ENCODE data around the gene FXYD6. TPM values are rescaled to one million over a fixed set of nuclear protein-coding genes. Genes with fewer than 3 reads are reported as not detected.

The FXYD6 gene
- total RNA-seq, 1 donor from 2014 or later, result not detected

- TF ChIP-seq, protein P1, sequence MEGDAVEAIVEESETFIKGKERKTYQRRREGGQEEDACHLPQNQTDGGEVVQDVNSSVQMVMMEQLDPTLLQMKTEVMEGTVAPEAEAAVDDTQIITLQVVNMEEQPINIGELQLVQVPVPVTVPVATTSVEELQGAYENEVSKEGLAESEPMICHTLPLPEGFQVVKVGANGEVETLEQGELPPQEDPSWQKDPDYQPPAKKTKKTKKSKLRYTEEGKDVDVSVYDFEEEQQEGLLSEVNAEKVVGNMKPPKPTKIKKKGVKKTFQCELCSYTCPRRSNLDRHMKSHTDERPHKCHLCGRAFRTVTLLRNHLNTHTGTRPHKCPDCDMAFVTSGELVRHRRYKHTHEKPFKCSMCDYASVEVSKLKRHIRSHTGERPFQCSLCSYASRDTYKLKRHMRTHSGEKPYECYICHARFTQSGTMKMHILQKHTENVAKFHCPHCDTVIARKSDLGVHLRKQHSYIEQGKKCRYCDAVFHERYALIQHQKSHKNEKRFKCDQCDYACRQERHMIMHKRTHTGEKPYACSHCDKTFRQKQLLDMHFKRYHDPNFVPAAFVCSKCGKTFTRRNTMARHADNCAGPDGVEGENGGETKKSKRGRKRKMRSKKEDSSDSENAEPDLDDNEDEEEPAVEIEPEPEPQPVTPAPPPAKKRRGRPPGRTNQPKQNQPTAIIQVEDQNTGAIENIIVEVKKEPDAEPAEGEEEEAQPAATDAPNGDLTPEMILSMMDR (IDR thresholded peaks at IDR 0.05), result no peak
- intact Hi-C loops (cut with micrococcal nuclease), result no loop called here
- Mint-ChIP-seq H3K4me3 (no peak overlapping the region), H3K27me3 (peaks cover 51% of the 10 kb centered on the region), H3K36me3 (ENCODE audit: low read depth) (no peaks in the 10 kb centered on the region), H3K4me1 (peaks cover 18% of the 10 kb centered on the region), H3K27ac (no peak overlapping the region), H3K9me3 (no peaks in the 10 kb centered on the region)
- POLR2A ChIA-PET, result no interaction called here
- no peak for DNase-seq
- ATAC-seq (ENCODE audit: low read depth), result no peak
- CTCF ChIA-PET, result no interaction called here
These were observed 83.5 kb downstream of the FXYD6 start for GRCh38 chr11:117792992-117793391.

GRCh38 chr11:117792241-117792640, 84.2 kb downstream of the FXYD6 start:
- TF ChIP-seq, protein P1 (IDR thresholded peaks at IDR 0.05), result no peak
- Mint-ChIP-seq H3K27me3 (peaks cover 45% of the 10 kb centered on the region), H3K36me3 (ENCODE audit: low read depth) (no peaks in the 10 kb centered on the region), H3K9me3 (no peaks in the 10 kb centered on the region), H3K4me3 (no peak overlapping the region), H3K4me1 (peaks cover 15% of the 10 kb centered on the region), H3K27ac (no peak overlapping the region)
- ChIA-PET POLR2A (no interaction called here), CTCF (no interaction called here)
- ATAC-seq (ENCODE audit: low read depth) (no peak), DNase-seq (no peak)
- intact Hi-C loops (cut with micrococcal nuclease), result no loop called here

DNA sequence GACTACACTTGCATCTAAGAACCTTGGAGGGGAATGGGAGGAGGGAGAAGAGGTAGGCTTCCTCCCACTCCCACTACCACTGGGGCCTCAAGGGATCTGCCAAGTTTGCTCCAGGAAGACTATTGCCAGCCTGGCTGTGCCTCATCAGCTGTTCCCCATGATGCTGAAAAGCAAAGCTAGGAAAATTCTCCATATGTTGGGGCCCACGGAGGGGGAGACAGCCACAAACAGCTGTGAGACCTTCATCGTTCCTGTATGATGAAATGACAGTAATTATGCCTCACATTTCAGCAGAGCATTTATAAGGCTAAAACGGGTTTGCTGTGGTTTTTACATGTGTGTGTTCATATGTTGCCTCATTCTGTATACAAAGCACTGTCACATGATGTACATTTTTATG, 86.2 kb downstream of the FXYD6 start:
- intact Hi-C loops (cut with micrococcal nuclease), result no loop called here
- TF ChIP-seq, protein P1 (IDR thresholded peaks at IDR 0.05), result no peak
- ChIA-PET POLR2A (no interaction called here), CTCF (no interaction called here)
- DNase-seq (no peak), ATAC-seq (ENCODE audit: low read depth) (no peak)
- Mint-ChIP-seq H3K4me1 (peaks cover 2% of the 10 kb centered on the region), H3K27ac (no peak overlapping the region), H3K27me3 (peaks cover 52% of the 10 kb centered on the region), H3K36me3 (ENCODE audit: low read depth) (no peaks in the 10 kb centered on the region), H3K4me3 (no peak overlapping the region), H3K9me3 (no peaks in the 10 kb centered on the region)

GRCh38 chr11:117789241-117789640, 87.2 kb downstream of the FXYD6 start:
- no peaks in the 10 kb centered on the region for H3K36me3 Mint-ChIP-seq (ENCODE audit: low read depth)
- DNase-seq (no peak), ATAC-seq (ENCODE audit: low read depth) (no peak)
- no peak overlapping the region for H3K27ac Mint-ChIP-seq
- ChIA-PET CTCF (interaction anchor here (1.0 kb wide), 1 partner anchor 9 kb away, joined by 3 read pairs; no protein-coding TSS in a partner anchor), POLR2A (interaction anchor here (0.5 kb wide), 1 partner anchor 150 kb away, joined by 4 read pairs; no protein-coding TSS in a partner anchor)
- peaks cover 52% of the 10 kb centered on the region for H3K27me3 Mint-ChIP-seq
- no peaks in the 10 kb centered on the region for H3K9me3 Mint-ChIP-seq
- H3K4me3 Mint-ChIP-seq, result no peak overlapping the region
- no peaks in the 10 kb centered on the region for H3K4me1 Mint-ChIP-seq
- intact Hi-C loops (cut with micrococcal nuclease), result no loop called here
- TF ChIP-seq, protein P1 (IDR thresholded peaks at IDR 0.05), result no peak

Other genes with a start within 250 kb of the FXYD6 start
- 1.5 and 3.6 TPM in 2 replicates for gene DSCAML1, start 79.4 kb downstream of the FXYD6 start, total RNA-seq
- gene FXYD2, start 51.9 kb downstream of the FXYD6 start, total RNA-seq, result 40.4 and 44.6 TPM in 2 replicates
- gene TMPRSS13, start 52.7 kb upstream of the FXYD6 start, total RNA-seq, result 3.4 and 3.7 TPM in 2 replicates
- 303 and 350 TPM in 2 replicates for gene IL10RA, start 109.7 kb upstream of the FXYD6 start, total RNA-seq
- gene TMPRSS4, start 200.4 kb upstream of the FXYD6 start, total RNA-seq, result not detected in 2 replicates
- 1.8 and 1.9 TPM in 2 replicates for gene SMIM35, start 210.3 kb upstream of the FXYD6 start, total RNA-seq